ENCODE results near the gene B3GALT6.

B3GALT6 gene

DNA sequence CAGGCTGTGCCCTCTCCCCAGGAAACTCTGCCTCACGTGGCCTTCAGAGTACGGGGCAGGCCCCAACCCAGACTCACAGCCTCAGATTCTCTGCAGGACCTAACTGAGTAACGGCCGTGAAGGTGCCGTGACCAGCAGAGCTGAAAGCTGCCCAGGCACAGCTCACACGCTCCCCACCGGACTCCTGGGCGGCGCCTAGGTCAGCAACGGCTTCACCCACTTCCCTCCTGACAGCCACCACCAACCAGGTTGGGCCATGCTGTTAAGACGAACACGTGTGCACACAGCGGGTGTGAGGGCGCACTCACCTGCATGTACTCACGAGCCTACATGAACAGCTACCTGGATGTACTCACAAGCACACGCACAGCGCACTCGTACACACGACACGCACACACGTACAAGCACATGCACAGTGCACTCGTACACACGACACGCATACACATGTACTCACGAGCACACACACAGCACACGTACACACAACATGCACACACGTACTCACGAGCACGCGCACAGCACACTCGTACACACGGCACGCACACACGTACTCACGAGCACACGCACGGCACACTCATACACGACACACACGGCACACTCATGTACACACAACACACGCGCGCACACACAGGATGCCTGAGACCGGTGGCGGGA is 9.3 kb upstream of the B3GALT6 start:
- DNase-seq (ENCODE audit: low spot score) (no peak), ATAC-seq (ENCODE audit: low read depth) (no peak)
- Histone ChIP-seq H3K27me3 (ENCODE audit: insufficient read depth, poor library complexity, severe bottlenecking) (no peaks in the 10 kb centered on the region), H3K27ac (ENCODE audit: poor library complexity, severe bottlenecking) (no peak overlapping the region), H3K36me3 (ENCODE audit: low read depth) (peaks cover 57% of the 10 kb centered on the region), H3K4me1 (ENCODE audit: insufficient read depth, poor library complexity, severe bottlenecking) (peaks cover 4% of the 10 kb centered on the region), H3K9me3 (ENCODE audit: severe bottlenecking) (no peaks in the 10 kb centered on the region), H3K4me3 (ENCODE audit: severe bottlenecking) (no peak overlapping the region)
- TF ChIP-seq, protein P1, sequence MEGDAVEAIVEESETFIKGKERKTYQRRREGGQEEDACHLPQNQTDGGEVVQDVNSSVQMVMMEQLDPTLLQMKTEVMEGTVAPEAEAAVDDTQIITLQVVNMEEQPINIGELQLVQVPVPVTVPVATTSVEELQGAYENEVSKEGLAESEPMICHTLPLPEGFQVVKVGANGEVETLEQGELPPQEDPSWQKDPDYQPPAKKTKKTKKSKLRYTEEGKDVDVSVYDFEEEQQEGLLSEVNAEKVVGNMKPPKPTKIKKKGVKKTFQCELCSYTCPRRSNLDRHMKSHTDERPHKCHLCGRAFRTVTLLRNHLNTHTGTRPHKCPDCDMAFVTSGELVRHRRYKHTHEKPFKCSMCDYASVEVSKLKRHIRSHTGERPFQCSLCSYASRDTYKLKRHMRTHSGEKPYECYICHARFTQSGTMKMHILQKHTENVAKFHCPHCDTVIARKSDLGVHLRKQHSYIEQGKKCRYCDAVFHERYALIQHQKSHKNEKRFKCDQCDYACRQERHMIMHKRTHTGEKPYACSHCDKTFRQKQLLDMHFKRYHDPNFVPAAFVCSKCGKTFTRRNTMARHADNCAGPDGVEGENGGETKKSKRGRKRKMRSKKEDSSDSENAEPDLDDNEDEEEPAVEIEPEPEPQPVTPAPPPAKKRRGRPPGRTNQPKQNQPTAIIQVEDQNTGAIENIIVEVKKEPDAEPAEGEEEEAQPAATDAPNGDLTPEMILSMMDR (IDR thresholded peaks at IDR 0.05; ENCODE audit: poor library complexity, severe bottlenecking): no peak

DNA sequence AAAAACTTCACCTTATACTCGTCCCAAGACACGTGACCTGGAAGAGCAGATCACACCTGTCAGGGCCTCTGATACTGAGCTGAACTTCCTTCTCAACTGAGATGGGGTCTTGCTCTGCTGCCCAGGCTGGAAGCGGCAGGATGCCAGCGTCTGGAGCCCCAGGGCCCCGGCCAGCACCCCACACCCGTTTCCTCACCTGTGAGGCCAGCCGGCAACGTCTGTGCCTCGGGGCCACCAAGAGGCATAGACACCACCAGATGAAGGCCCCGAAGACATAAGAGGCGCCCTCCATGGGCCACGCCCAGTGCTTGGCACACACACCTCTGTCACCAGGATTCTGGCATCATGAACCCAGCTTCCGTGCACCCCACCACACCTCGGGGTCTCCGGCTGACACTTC is 8.7 kb upstream of the B3GALT6 start:
- ATAC-seq (ENCODE audit: low read depth) (no peak), DNase-seq (ENCODE audit: low spot score) (no peak)
- no peaks in the 10 kb centered on the region for H3K27me3 ChIP-seq (ENCODE audit: insufficient read depth, poor library complexity, severe bottlenecking)
- H3K4me1 ChIP-seq (ENCODE audit: insufficient read depth, poor library complexity, severe bottlenecking): no peaks in the 10 kb centered on the region
- TF ChIP-seq, protein P1 (IDR thresholded peaks at IDR 0.05; ENCODE audit: poor library complexity, severe bottlenecking): no peak
- no peak overlapping the region for H3K27ac ChIP-seq (ENCODE audit: poor library complexity, severe bottlenecking)
- no peak overlapping the region for H3K4me3 ChIP-seq (ENCODE audit: severe bottlenecking)
- no peaks in the 10 kb centered on the region for H3K9me3 ChIP-seq (ENCODE audit: severe bottlenecking)
- H3K36me3 ChIP-seq (ENCODE audit: low read depth): peaks cover 58% of the 10 kb centered on the region

DNA sequence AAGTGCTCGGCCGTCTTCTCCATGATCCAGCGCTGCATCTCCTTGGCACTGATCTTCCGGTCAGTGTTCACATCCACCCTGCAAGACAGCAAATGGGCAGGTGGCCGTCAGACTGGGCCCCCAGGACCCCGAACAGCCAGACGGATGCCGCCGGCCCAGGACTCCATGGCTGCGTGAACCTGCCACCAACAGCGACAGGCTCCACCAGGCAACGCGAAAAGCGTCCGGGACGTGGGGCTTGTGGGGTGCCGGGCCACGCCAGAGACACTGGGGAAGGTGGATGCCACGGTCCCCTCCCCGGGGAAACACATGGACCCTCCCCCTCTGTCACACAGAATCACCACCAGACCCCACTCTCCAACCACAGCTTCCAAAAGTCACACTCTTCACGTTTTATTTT is 8.1 kb upstream of the B3GALT6 start:
- Histone ChIP-seq H3K36me3 (ENCODE audit: low read depth) (peaks cover 61% of the 10 kb centered on the region), H3K9me3 (ENCODE audit: severe bottlenecking) (no peaks in the 10 kb centered on the region), H3K27ac (ENCODE audit: poor library complexity, severe bottlenecking) (no peak overlapping the region), H3K4me3 (ENCODE audit: severe bottlenecking) (no peak overlapping the region), H3K4me1 (ENCODE audit: insufficient read depth, poor library complexity, severe bottlenecking) (no peaks in the 10 kb centered on the region), H3K27me3 (ENCODE audit: insufficient read depth, poor library complexity, severe bottlenecking) (no peaks in the 10 kb centered on the region)
- TF ChIP-seq, protein P1 (IDR thresholded peaks at IDR 0.05; ENCODE audit: poor library complexity, severe bottlenecking): no peak
- DNase-seq (ENCODE audit: low spot score) (no peak), ATAC-seq (ENCODE audit: low read depth) (no peak)

DNA sequence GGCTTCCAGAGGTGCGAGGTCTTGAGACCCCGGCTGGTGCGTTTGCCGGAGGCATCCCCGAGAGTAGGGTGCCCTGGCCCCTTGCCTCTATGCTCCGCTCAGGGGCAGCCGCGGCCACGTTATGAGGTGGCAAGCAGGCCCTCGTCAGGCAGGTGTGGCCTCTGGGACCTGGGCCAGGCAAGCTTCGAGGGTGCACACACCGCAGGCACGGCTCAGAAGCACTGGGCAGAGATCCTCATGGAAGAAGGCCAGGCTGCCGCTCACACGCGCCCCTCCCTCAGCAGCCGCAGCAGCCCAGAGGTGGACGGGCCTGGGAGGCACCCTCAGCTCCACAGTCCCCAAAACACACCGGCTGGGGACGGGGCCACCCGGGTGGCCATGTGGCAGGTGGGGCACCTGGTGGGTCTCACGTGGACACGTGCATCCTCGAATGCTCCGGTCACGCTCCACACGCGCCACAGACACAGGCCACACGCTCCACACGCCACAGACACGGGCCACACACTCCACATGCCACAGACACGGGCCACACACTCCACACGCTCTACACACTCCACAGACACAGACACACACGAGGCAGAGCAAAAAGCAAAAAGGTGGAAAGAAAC is 6.7 kb upstream of the B3GALT6 start:
- no peak overlapping the region for H3K27ac ChIP-seq (ENCODE audit: poor library complexity, severe bottlenecking)
- no peak for ATAC-seq (ENCODE audit: low read depth)
- TF ChIP-seq, protein P1 (IDR thresholded peaks at IDR 0.05; ENCODE audit: poor library complexity, severe bottlenecking): no peak
- H3K27me3 ChIP-seq (ENCODE audit: insufficient read depth, poor library complexity, severe bottlenecking): no peaks in the 10 kb centered on the region
- no peaks in the 10 kb centered on the region for H3K9me3 ChIP-seq (ENCODE audit: severe bottlenecking)
- H3K4me3 ChIP-seq (ENCODE audit: severe bottlenecking): no peak overlapping the region
- DNase-seq (ENCODE audit: low spot score): no peak
- H3K4me1 ChIP-seq (ENCODE audit: insufficient read depth, poor library complexity, severe bottlenecking): no peaks in the 10 kb centered on the region
- peaks cover 65% of the 10 kb centered on the region for H3K36me3 ChIP-seq (ENCODE audit: low read depth)

DNA sequence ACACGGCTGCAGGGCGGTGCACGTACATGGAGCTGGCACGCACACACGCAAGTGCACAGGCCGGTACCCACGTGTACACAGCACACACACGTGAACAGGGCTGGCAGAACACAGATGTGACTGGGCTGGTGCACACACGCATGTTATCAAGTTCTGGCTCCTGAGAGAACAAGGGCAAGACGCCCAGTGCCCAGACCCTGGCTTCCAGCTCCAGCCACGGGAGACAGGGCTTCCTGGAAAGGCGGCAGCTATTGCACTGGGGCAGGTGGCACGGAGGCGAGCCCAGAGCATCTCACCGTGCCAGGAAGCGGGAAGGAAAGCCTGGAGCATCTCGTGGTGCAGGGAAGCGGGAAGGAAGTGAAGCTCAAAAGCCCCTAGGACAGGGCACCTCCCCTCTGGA is 6.1 kb upstream of the B3GALT6 start:
- peaks cover 61% of the 10 kb centered on the region for H3K36me3 ChIP-seq (ENCODE audit: low read depth)
- H3K4me3 ChIP-seq (ENCODE audit: severe bottlenecking): no peak overlapping the region
- H3K9me3 ChIP-seq (ENCODE audit: severe bottlenecking): no peaks in the 10 kb centered on the region
- no peaks in the 10 kb centered on the region for H3K27me3 ChIP-seq (ENCODE audit: insufficient read depth, poor library complexity, severe bottlenecking)
- H3K4me1 ChIP-seq (ENCODE audit: insufficient read depth, poor library complexity, severe bottlenecking): no peaks in the 10 kb centered on the region
- DNase-seq (ENCODE audit: low spot score) (no peak), ATAC-seq (ENCODE audit: low read depth) (no peak)
- H3K27ac ChIP-seq (ENCODE audit: poor library complexity, severe bottlenecking): no peak overlapping the region
- TF ChIP-seq, protein P1 (IDR thresholded peaks at IDR 0.05; ENCODE audit: poor library complexity, severe bottlenecking): no peak

Data from RWPE2 (cell line).